Karpas-422 (cell line): ENCODE data around the gene F2. TPM values are rescaled to one million over a fixed set of nuclear protein-coding genes. Genes with fewer than 3 reads are reported as not detected.

Experiments
- DNase-seq: peaks from one replicate; pipeline ENCODE4 v3.0.0-alpha.2; 2015
- H2AFZ ChIP-seq: fragments of 200-600 bp; sonication (generic); 2 replicates; pipeline ENCODE4 v1.6.1; 2014; ENCODE audit warnings: antibody characterized with exemption, low read length, mixed read lengths
- H3K27ac ChIP-seq: fragments of 200-600 bp; sonication (generic); 2 replicates; pipeline ENCODE4 v1.5.1; 2014; ENCODE audit warnings: mild to moderate bottlenecking, low read length, moderate library complexity
- H3K27me3 ChIP-seq: fragments of 200-600 bp; sonication (generic); 2 replicates; pipeline ENCODE4 v1.6.1; 2014; ENCODE audit warnings: low read length, mixed read lengths
- H3K36me3 ChIP-seq: fragments of 200-600 bp; sonication (generic); 2 replicates; pipeline ENCODE4 v1.6.1; 2014; ENCODE audit warnings: low read length, mixed read lengths; ENCODE audit not compliant: insufficient read depth
- H3K4me1 ChIP-seq: fragments of 200-600 bp; sonication (generic); 2 replicates; pipeline ENCODE4 v1.6.1; 2014; ENCODE audit warnings: mild to moderate bottlenecking, low read length, mixed read lengths
- H3K4me2 ChIP-seq: fragments of 200-600 bp; sonication (generic); 2 replicates; pipeline ENCODE4 v1.6.1; 2014; ENCODE audit warnings: low read length, low read depth, mild to moderate bottlenecking; ENCODE audit not compliant: poor library complexity, severe bottlenecking
- H3K4me3 ChIP-seq: fragments of 200-600 bp; sonication (generic); 2 replicates; pipeline ENCODE4 v1.5.1; 2014; ENCODE audit warnings: mild to moderate bottlenecking, antibody characterized with exemption, low read length, mixed read lengths
- H3K79me2 ChIP-seq: fragments of 200-600 bp; sonication (generic); 2 replicates; pipeline ENCODE4 v1.6.1; 2014; ENCODE audit warnings: mild to moderate bottlenecking, low read length, mixed read lengths
- H3K9ac ChIP-seq: fragments of 200-600 bp; sonication (generic); 2 replicates; pipeline ENCODE4 v1.6.0; 2014; ENCODE audit warnings: low read length
- H3K9me2 ChIP-seq: fragments of 200-600 bp; sonication (generic), shearing (Covaris generic); replicated peaks from 2 replicates; pipeline ENCODE4 v1.6.0; 2014; ENCODE audit warnings: mild to moderate bottlenecking, low read length, moderate library complexity; ENCODE audit not compliant: insufficient read depth
- H3K9me3 ChIP-seq: fragments of 300-700, 200-600 bp; sonication (generic); 2 replicates; pipeline ENCODE4 v1.6.1; 2014; ENCODE audit warnings: low read length, mixed read lengths
- H4K20me1 ChIP-seq: fragments of 200-600 bp; sonication (generic); 2 replicates; pipeline ENCODE4 v1.6.1; 2014; ENCODE audit warnings: mild to moderate bottlenecking, antibody characterized with exemption, low read length, low read depth; ENCODE audit not compliant: insufficient read depth
- total RNA-seq: library from RNA; depleted of rRNA; stranded (reverse); fragments of >200 nt; shearing (Covaris generic); gene quantifications from 2 replicates; pipeline ENCODE4 v1.2.3, GENCODE V29; 2014; ENCODE audit warnings: low replicate concordance

The F2 gene
- total RNA-seq, 1 experiment from 2014 or later, result not detected

- H3K27me3 ChIP-seq, result no peaks in the 10 kb centered on the region
- H3K4me3 ChIP-seq, result no peak overlapping the region
- no peak overlapping the region for H3K27ac ChIP-seq
- no peaks in the 10 kb centered on the region for H3K36me3 ChIP-seq
- H3K79me2 ChIP-seq, result no peaks in the 10 kb centered on the region
- H3K9ac ChIP-seq, result no peak overlapping the region
- no peak overlapping the region for H3K4me2 ChIP-seq
- H4K20me1 ChIP-seq, result no peaks in the 10 kb centered on the region
- no peaks in the 10 kb centered on the region for H3K9me2 ChIP-seq
- DNase-seq, result no peak
- H2AFZ ChIP-seq, result no peak overlapping the region
- H3K9me3 ChIP-seq, result no peaks in the 10 kb centered on the region
- no peaks in the 10 kb centered on the region for H3K4me1 ChIP-seq
These were observed 38.8 kb upstream of the F2 start for GRCh38 chr11:46680164-46680760.

- Histone ChIP-seq H3K9ac (no peak overlapping the region), H3K27ac (no peak overlapping the region), H3K4me1 (no peaks in the 10 kb centered on the region), H3K79me2 (no peaks in the 10 kb centered on the region), H3K4me3 (no peak overlapping the region), H4K20me1 (no peaks in the 10 kb centered on the region), H3K9me3 (no peaks in the 10 kb centered on the region), H3K9me2 (no peaks in the 10 kb centered on the region), H3K27me3 (no peaks in the 10 kb centered on the region), H2AFZ (no peak overlapping the region), H3K4me2 (no peak overlapping the region), H3K36me3 (no peaks in the 10 kb centered on the region)
- DNase-seq, result no peak
These were observed 38.2 kb upstream of the F2 start for GRCh38 chr11:46680815-46681214.

GRCh38 chr11:46681814-46682213 lies 37.2 kb upstream of the F2 start:
- Histone ChIP-seq H3K9me2 (no peaks in the 10 kb centered on the region), H3K27me3 (no peaks in the 10 kb centered on the region), H3K27ac (no peak overlapping the region), H4K20me1 (no peaks in the 10 kb centered on the region), H2AFZ (no peak overlapping the region), H3K9me3 (no peaks in the 10 kb centered on the region), H3K4me1 (no peaks in the 10 kb centered on the region), H3K79me2 (no peaks in the 10 kb centered on the region), H3K4me3 (no peak overlapping the region), H3K36me3 (no peaks in the 10 kb centered on the region), H3K9ac (no peak overlapping the region), H3K4me2 (no peak overlapping the region)
- no peak for DNase-seq

- H3K36me3 ChIP-seq, result peaks cover 6% of the 10 kb centered on the region
These were observed 36.0 kb upstream of the F2 start for GRCh38 chr11:46682773-46683752.

GRCh38 chr11:46684367-46684766 lies 34.6 kb upstream of the F2 start:
- H3K4me1 ChIP-seq, result no peaks in the 10 kb centered on the region
- no peak overlapping the region for H3K4me2 ChIP-seq
- DNase-seq, result no peak
- peaks cover 6% of the 10 kb centered on the region for H3K36me3 ChIP-seq
- H3K9me3 ChIP-seq, result no peaks in the 10 kb centered on the region
- H3K79me2 ChIP-seq, result no peaks in the 10 kb centered on the region
- no peaks in the 10 kb centered on the region for H3K27me3 ChIP-seq
- H3K4me3 ChIP-seq, result no peak overlapping the region
- H4K20me1 ChIP-seq, result no peaks in the 10 kb centered on the region
- no peaks in the 10 kb centered on the region for H3K9me2 ChIP-seq
- H3K9ac ChIP-seq, result no peak overlapping the region
- H2AFZ ChIP-seq, result no peak overlapping the region
- H3K27ac ChIP-seq, result no peak overlapping the region

More at GRCh38 chr11:46682773-46683752, 36.0 kb upstream of the F2 start:
- no peak for DNase-seq
- H3K9ac ChIP-seq, result no peak overlapping the region
- H4K20me1 ChIP-seq, result no peaks in the 10 kb centered on the region
- H3K4me2 ChIP-seq, result no peak overlapping the region
- H3K27ac ChIP-seq, result no peak overlapping the region
- no peak overlapping the region for H2AFZ ChIP-seq
- H3K79me2 ChIP-seq, result no peaks in the 10 kb centered on the region
- H3K4me3 ChIP-seq, result no peak overlapping the region
- H3K27me3 ChIP-seq, result no peaks in the 10 kb centered on the region
- no peaks in the 10 kb centered on the region for H3K9me3 ChIP-seq
- no peaks in the 10 kb centered on the region for H3K9me2 ChIP-seq
- no peaks in the 10 kb centered on the region for H3K4me1 ChIP-seq

- peaks cover 6% of the 10 kb centered on the region for H3K36me3 ChIP-seq
- H3K4me3 ChIP-seq, result no peak overlapping the region
- H3K9me2 ChIP-seq, result no peaks in the 10 kb centered on the region
- no peak overlapping the region for H3K4me2 ChIP-seq
- H3K4me1 ChIP-seq, result no peaks in the 10 kb centered on the region
- no peak overlapping the region for H3K9ac ChIP-seq
- H3K27ac ChIP-seq, result no peak overlapping the region
- H3K9me3 ChIP-seq, result no peaks in the 10 kb centered on the region
- DNase-seq, result no peak
- H2AFZ ChIP-seq, result no peak overlapping the region
- no peaks in the 10 kb centered on the region for H3K79me2 ChIP-seq
- no peaks in the 10 kb centered on the region for H3K27me3 ChIP-seq
- no peaks in the 10 kb centered on the region for H4K20me1 ChIP-seq
These were observed 31.9 kb upstream of the F2 start for GRCh38 chr11:46686886-46687795.

GRCh38 chr11:46690702-46691101 lies 28.3 kb upstream of the F2 start:
- peaks cover 7% of the 10 kb centered on the region for H3K36me3 ChIP-seq
- H2AFZ ChIP-seq, result no peak overlapping the region
- no peaks in the 10 kb centered on the region for H3K27me3 ChIP-seq
- no peak overlapping the region for H3K4me3 ChIP-seq
- no peaks in the 10 kb centered on the region for H3K9me2 ChIP-seq
- no peak overlapping the region for H3K27ac ChIP-seq
- no peaks in the 10 kb centered on the region for H4K20me1 ChIP-seq
- H3K4me1 ChIP-seq, result no peaks in the 10 kb centered on the region
- no peaks in the 10 kb centered on the region for H3K79me2 ChIP-seq
- H3K9ac ChIP-seq, result no peak overlapping the region
- no peak for DNase-seq
- H3K9me3 ChIP-seq, result no peaks in the 10 kb centered on the region
- no peak overlapping the region for H3K4me2 ChIP-seq

- Histone ChIP-seq H3K4me2 (no peak overlapping the region), H3K27me3 (no peaks in the 10 kb centered on the region), H3K4me3 (no peak overlapping the region), H3K4me1 (no peaks in the 10 kb centered on the region), H3K9me3 (no peaks in the 10 kb centered on the region), H3K27ac (no peak overlapping the region), H3K9me2 (no peaks in the 10 kb centered on the region), H3K36me3 (peaks cover 10% of the 10 kb centered on the region), H2AFZ (no peak overlapping the region), H3K79me2 (peaks cover 1% of the 10 kb centered on the region; the same call in 1 of the 2 replicates), H3K9ac (no peak overlapping the region), H4K20me1 (no peaks in the 10 kb centered on the region)
- DNase-seq, result no peak
These were observed 26.6 kb upstream of the F2 start for GRCh38 chr11:46692450-46692849.
